H1 (cell line): Measurements from ENCODE around the gene CHAD. TPM values are rescaled to one million over a fixed set of nuclear protein-coding genes. Genes with fewer than 3 reads are reported as not detected.

Experiments used
- BACH1 ChIP-seq: IDR thresholded peaks from 2 replicates; pipeline ENCODE4 v1.6.1; 2012; ENCODE audit warnings: low read length, improper control_type of control experiment
- BCL11A ChIP-seq, 2 experiments: IDR thresholded peaks; one replicate each; pipeline ENCODE4 v1.6.1; 2011; ENCODE audit warnings: low read depth in 2 of 2, low read length in 2 of 2, mild to moderate bottlenecking in 2 of 2
- CBX5 ChIP-seq: fragments of 300-800, 300-1000 bp; sonication (generic); IDR thresholded peaks from 2 replicates; pipeline ENCODE4 v1.7.1; 2016; ENCODE audit warnings: antibody characterized with exemption, low read length, low read depth
- CEBPB ChIP-seq: IDR thresholded peaks from 2 replicates; pipeline ENCODE4 v1.6.1; 2012; ENCODE audit warnings: low read depth, low read length
- JUND ChIP-seq: IDR thresholded peaks from 2 replicates; pipeline ENCODE4 v1.6.1; 2011; ENCODE audit warnings: mild to moderate bottlenecking, improper control_type of control experiment, low read length
- POLR2A ChIP-seq, 2 experiments: IDR thresholded peaks; 1 replicate in 1 of 2; 2 replicates in 1 of 2; pipeline ENCODE4 v1.6.1; 2011; ENCODE audit warnings: low read depth in 2 of 2, low read length in 2 of 2, mild to moderate bottlenecking in 2 of 2; ENCODE audit errors: control extremely low read depth in 1 of 2
- POU5F1 ChIP-seq: IDR thresholded peaks from 2 replicates; pipeline ENCODE4 v1.6.1; 2011; ENCODE audit warnings: low read depth, mild to moderate bottlenecking, low read length, moderate library complexity
- RXRA ChIP-seq: IDR thresholded peaks from 2 replicates; pipeline ENCODE4 v1.6.1; 2011; ENCODE audit warnings: low read depth, mild to moderate bottlenecking, low read length, moderate library complexity; ENCODE audit not compliant: insufficient read depth
- YY1 ChIP-seq: IDR thresholded peaks from 2 replicates; pipeline ENCODE4 v1.6.1; 2011; ENCODE audit warnings: low read depth, mild to moderate bottlenecking, low read length
- ZNF274 ChIP-seq: IDR thresholded peaks from 2 replicates; pipeline ENCODE4 v1.7.0; 2012; ENCODE audit warnings: low read length, borderline replicate concordance; ENCODE audit errors: extremely low read depth
- polyA plus RNA-seq, 7 experiments: library from polyadenylated mRNA; depleted of rRNA in 3 of 7; stranded (reverse) in 5 of 7; unstranded in 2 of 7; fragments of >200 nt in 5 of 7; fragments of 200-250 nt in 2 of 7; gene quantifications; 1 replicate in 5 of 7; 2 replicates in 1 of 7; 4 replicates in 1 of 7; pipeline versions ENCODE4 v1.2.1 to v1.2.3, GENCODE V29; 2011 to 2013; ENCODE audit warnings: missing spikeins in 2 of 7, mixed read lengths in 2 of 7
- total RNA-seq: library from RNA; stranded (reverse); fragmentation: NEBNext Ultra II Directional; extraction: Animal tissue kit (Norgen Biotek cat#: 25700); gene quantifications from 2 replicates; pipeline ENCODE4 v1.2.1, GENCODE V29; 2021

The CHAD gene
- total and polyA plus RNA-seq, 2 of the 8 experiments (the other 6 are each of a cell fraction or from before 2014, with no cell fraction given): 0.03 TPM; not detected in 1

DNA sequence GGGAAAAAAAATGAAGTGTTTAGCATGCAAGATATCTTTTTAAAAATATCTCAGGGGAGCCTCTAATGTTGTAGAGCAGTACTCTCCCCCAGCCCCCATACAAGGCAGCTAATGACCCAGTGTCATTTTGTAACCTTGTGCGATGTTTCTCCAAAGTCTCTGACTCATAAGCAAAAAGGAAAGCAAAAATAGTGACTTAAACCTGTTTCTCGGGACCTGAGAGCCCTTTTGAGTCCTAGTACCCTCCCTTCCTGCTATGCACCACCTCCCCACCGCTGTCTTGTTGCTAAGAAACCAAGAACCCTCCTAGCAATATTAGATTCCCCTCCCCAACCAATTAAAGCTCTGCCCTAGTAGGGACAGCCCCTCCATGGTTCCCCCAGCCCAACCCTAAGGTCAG is 42.4 kb upstream of the CHAD start (continued):
- TF ChIP-seq BCL11A (IDR thresholded peaks at IDR 0.05; ENCODE audit: low read depth in 2 of 2, low read length in 2 of 2) (no peak), ZNF274 (no peak), RXRA (no peak), JUND (no peak), CBX5 (no peak), YY1 (no peak), BACH1 (no peak), POU5F1 (no peak), POLR2A (IDR thresholded peaks at IDR 0.05; ENCODE audit: control extremely low read depth in 1 of 2, low read depth in 2 of 2, low read length in 2 of 2) (no peak), CEBPB (no peak)
